Hematopoietic multipotent progenitor cell treated with erythropoietin and hydrocortisone succinate and interleukin-3 and kit ligand, for 15 days (in vitro differentiated cells): ENCODE data around the gene KLF4.

Experiments
- DNase-seq: peaks from one replicate; pipeline ENCODE4 v3.0.0-alpha.2; 2015; ENCODE audit warnings: low spot score

KLF4 gene

DNA sequence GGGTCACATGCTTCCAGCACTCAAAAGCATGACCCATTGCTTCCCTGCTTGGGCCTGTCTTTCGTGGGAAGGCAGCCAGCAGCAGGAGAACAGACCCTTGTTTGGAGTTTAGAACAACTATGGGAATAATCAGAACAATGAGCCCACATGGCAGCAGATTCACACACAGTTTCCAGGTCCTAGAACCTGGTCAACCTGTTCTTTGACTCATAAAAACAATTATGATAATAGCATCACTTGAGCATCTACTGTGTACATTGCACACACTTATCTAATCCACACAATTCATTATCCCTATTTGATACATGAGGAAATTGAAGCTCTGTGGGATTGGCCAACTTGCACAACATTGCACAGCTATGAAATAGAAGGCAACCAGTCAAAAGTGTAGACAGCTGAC is 41.7 kb downstream of the KLF4 start:
- no peak for DNase-seq

DNA sequence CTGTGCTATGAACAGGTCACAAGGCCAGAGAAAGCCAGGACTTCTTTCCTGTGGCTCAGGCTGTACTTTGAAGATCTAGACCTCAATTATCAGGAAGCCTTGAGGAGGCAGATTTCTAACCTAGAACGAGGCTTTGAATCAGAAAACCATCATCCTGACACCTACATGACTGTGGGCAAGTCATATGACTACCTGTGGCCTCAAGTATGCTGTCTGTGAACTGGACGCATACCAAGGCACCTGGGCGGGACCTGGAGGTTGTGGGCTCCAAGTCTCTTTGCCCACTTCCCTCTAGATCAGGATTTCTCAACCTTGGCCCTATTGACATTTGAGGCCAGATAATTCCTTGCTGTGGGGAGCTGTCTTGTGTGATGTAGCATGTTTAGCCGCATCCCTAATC is 42.5 kb downstream of the KLF4 start:
- no peak for DNase-seq

DNA sequence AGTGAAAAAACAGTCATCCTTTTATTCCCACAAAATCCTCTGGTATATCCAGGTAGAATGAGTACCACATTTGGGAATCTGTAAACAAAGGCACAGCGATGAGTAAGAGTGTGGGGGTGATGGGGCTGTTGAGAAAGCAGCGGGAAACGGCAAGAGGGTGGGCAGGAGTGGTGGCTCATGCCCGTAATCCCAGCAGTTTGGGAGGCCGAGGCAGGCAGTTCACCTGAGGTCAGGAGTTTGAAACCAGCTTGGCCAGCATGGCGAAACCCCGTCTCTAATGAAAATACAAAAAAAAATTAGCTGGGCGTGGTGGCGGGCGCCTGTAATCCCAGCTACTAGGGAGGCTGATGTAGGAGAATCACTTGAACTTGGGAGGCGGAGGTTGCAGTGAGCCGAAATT is 43.1 kb downstream of the KLF4 start:
- DNase-seq = no peak

DNA sequence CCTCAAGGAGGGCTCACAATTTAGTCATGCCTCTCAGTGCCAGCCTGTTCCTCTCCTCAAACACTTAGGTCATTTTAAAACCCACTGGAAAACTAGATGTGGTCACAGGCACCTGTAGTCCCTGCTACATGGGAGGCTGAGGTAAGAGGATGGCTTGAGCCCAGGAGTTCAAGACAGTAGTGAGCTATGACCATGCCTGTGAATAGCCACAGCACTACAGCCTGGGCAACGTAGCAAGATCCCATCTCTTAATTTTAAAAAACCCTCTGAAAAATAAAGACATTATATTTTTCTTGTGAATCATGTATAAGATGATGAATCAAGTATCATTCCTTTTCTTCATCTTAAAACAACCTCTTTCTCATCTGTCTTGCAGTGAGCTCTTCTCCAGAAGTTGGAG is 45.8 kb downstream of the KLF4 start:
- DNase-seq = no peak

DNA sequence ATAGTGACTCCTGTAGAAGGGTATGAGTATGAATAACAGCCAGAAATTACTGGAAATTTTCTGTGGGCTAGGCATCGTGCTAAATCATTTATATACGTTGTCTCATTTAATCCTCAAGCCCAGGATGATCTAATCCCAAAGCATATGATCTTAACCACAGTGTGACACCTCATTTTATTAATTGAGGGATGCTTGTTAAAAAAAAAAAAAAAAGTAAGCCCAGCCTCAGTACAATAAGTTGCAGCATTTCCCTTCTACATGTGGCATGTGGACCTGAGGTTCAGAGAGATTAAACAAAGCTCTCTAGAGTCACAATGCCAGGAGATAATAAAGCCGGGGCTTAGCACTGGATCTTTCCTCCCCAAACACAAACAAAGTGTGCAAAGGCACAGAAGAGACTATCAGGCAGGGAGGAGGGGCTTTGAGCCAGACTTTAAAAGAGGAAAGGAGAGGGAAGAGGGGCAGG is 49.5 kb downstream of the KLF4 start:
- no peak for DNase-seq

DNA sequence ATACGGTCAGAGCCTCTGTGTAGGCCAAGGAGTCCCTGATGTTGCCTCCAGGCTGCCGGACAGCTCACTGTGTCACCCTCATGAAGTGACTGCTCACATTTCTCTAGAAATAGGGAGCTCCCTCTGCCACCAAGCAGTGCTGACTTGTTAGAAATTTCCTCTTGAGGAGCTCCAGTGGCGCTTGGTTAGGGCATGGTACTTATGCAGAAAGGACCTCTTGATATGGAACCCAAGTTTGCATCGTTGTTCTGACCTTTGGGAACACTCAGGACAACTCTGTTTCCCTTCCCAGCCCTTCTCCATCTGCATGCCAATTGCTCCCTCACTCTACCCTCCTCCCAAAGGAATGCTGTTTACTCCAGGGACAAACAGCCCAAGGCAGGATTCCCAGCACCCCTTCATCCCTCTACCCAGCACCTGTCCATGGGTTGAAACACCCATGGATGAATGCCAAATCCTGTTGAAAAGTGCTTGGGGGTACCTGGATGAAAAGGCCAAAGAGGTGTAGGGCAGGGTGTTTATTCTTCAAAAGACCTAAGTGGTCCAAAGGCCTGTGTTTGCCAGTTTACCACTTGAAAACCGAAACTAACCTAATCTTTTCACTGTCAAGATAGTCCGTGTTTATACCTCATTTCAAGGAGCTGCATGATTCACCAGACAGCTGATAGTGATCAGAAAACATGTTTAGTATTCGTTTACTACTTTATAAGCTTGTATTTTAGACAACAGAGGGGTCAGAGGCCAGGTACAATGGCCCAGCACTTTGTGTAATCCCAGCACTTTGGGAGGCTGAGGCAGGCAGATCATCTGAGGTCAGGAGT is 51.1 kb downstream of the KLF4 start:
- DNase-seq = no peak

DNA sequence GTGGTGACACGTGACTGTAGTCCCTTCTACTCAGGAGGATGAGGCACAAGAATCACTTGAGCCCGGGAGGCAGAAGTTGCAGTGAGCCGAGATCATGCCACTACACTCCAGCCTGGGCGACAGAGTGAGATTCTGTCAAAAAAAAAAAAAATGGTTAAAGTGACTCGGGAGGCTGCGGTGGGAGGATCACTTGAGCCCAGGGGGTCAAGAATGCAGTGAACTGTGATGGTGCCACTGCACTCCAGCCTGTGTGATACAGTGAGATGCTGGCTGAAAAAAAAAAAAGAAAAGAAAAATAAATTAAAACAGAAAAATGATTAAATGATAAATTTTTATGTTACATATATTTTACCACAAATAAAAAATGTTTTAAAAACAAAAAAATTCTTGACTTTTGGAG is 51.9 kb downstream of the KLF4 start:
- DNase-seq = no peak

DNA sequence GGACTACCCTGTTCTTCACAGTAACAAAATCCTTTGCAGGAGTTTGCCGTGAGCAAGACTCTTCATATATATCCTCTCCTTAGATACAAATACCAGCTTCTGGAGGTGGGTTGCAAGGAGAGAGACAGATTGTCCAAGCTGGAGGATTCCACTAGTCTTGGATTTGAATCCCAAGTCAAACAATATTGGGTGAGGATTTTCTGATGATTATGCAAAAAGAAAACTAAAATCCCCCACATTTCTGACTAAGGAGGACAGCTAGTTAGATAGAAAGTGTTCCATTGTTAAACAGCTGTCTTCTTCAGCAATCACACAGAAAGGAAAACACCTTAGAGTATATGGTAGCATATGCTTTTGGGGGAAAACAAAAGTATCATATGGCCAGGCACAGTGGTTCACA is 54.2 kb downstream of the KLF4 start:
- no peak for DNase-seq
